ENCODE measurements around the gene ZNF654.

DNA sequence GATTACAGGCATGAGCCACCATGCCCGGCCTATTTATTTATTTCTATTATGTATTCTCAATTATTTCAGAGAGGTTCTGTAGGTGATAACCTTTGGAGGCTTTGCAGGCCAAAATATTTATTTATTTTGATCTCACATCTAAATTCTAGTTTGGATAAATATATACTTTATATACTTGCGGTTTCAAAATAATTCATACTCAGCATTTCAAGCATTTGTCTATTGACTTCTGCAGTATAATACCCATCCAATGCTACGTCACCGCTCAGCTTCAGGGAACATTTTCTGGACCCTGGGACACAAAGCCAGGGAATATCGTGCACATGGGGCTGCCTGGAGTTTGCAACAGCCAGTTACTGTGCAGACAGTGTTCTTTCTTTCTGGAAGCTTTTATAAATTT lies 22.8 kb upstream of the ZNF654 start:
- no peak for TF ChIP-seq POLR2A (IDR thresholded peaks at IDR 0.05)
- TF ChIP-seq, protein P1, sequence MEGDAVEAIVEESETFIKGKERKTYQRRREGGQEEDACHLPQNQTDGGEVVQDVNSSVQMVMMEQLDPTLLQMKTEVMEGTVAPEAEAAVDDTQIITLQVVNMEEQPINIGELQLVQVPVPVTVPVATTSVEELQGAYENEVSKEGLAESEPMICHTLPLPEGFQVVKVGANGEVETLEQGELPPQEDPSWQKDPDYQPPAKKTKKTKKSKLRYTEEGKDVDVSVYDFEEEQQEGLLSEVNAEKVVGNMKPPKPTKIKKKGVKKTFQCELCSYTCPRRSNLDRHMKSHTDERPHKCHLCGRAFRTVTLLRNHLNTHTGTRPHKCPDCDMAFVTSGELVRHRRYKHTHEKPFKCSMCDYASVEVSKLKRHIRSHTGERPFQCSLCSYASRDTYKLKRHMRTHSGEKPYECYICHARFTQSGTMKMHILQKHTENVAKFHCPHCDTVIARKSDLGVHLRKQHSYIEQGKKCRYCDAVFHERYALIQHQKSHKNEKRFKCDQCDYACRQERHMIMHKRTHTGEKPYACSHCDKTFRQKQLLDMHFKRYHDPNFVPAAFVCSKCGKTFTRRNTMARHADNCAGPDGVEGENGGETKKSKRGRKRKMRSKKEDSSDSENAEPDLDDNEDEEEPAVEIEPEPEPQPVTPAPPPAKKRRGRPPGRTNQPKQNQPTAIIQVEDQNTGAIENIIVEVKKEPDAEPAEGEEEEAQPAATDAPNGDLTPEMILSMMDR (IDR thresholded peaks at IDR 0.05), result no peak
- no peak for TF ChIP-seq POLR2AphosphoS5 (IDR thresholded peaks at IDR 0.05)

Measured in breast epithelium (tissue), 3 donors.